ENCODE measurements around the gene ZZZ3.

DNA sequence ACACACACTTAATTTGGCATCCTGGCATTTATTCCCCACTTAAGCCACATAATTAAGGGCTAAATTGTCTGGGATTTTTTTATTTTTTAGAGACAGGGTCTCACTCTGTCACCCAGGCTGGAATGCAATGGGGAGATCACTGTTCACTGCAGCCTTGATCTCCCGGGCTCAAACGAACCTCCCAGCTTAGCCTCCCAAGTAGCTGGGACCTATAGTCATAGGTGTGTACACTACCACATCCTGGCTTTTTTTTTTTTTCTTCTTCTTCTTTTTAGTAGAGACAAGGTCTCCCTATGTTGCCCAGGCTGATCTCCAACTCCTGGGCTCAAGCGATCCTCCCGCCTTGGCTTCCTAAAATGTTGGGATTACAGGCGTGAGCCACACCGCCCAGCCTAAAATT is 24.2 kb downstream of the ZZZ3 start:
- TF ChIP-seq, protein P1, sequence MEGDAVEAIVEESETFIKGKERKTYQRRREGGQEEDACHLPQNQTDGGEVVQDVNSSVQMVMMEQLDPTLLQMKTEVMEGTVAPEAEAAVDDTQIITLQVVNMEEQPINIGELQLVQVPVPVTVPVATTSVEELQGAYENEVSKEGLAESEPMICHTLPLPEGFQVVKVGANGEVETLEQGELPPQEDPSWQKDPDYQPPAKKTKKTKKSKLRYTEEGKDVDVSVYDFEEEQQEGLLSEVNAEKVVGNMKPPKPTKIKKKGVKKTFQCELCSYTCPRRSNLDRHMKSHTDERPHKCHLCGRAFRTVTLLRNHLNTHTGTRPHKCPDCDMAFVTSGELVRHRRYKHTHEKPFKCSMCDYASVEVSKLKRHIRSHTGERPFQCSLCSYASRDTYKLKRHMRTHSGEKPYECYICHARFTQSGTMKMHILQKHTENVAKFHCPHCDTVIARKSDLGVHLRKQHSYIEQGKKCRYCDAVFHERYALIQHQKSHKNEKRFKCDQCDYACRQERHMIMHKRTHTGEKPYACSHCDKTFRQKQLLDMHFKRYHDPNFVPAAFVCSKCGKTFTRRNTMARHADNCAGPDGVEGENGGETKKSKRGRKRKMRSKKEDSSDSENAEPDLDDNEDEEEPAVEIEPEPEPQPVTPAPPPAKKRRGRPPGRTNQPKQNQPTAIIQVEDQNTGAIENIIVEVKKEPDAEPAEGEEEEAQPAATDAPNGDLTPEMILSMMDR (IDR thresholded peaks at IDR 0.05): no peak
- TF ChIP-seq POLR2A (IDR thresholded peaks at IDR 0.05): no peak
